ENCODE measurements around the gene PITPNC1. TPM values are rescaled to one million over a fixed set of nuclear protein-coding genes. Genes with fewer than 3 reads are reported as not detected.
"Not testable (repeated sequence)": the region's sequence is repeated elsewhere in the genome, so short reads cannot be mapped to it uniquely, and the experiment has no call there.

Gene PITPNC1
- polyA plus RNA-seq, 1 donor from 2014 or later = 18.8 TPM

DNA sequence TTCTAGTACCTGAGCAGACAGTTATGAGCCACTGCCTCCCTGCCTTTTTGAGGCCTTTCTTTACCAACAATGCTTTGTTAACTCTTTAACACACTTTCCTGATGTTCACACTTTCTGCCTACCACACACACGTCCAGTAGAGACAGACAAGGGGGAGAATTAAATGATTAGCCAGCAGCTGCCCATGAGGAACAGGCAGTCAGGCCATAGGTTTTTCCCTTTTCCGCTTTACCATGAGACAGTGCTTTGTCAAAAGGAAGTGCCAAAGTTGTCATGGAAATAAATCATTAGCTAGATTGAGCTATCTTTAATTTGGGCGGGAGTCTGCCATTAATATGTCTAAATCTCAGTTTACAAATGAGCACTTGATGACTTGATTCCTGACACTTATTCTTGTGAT is 102.1 kb downstream of the PITPNC1 start:
- TF ChIP-seq SMC3 (conservative IDR thresholded peaks at IDR 0.05; ENCODE audit: poor library complexity) (no peak), EP300 (conservative IDR thresholded peaks at IDR 0.05; ENCODE audit: poor library complexity, severe bottlenecking) (no peak), MXI1 (conservative IDR thresholded peaks at IDR 0.05; ENCODE audit: poor library complexity, severe bottlenecking) (no peak), RAD21 (conservative IDR thresholded peaks at IDR 0.05) (no peak), TAF1 (IDR thresholded peaks at IDR 0.05; ENCODE audit: low read depth) (no peak), EZH2 (IDR thresholded peaks at IDR 0.05; ENCODE audit: borderline replicate concordance, insufficient read depth, low read length, poor library complexity, severe bottlenecking) (no peak), POLR2AphosphoS5 (IDR thresholded peaks at IDR 0.05) (no peak)
- TF ChIP-seq, protein P1, sequence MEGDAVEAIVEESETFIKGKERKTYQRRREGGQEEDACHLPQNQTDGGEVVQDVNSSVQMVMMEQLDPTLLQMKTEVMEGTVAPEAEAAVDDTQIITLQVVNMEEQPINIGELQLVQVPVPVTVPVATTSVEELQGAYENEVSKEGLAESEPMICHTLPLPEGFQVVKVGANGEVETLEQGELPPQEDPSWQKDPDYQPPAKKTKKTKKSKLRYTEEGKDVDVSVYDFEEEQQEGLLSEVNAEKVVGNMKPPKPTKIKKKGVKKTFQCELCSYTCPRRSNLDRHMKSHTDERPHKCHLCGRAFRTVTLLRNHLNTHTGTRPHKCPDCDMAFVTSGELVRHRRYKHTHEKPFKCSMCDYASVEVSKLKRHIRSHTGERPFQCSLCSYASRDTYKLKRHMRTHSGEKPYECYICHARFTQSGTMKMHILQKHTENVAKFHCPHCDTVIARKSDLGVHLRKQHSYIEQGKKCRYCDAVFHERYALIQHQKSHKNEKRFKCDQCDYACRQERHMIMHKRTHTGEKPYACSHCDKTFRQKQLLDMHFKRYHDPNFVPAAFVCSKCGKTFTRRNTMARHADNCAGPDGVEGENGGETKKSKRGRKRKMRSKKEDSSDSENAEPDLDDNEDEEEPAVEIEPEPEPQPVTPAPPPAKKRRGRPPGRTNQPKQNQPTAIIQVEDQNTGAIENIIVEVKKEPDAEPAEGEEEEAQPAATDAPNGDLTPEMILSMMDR (IDR thresholded peaks at IDR 0.05; ENCODE audit: poor library complexity, severe bottlenecking) = no peak
- TF ChIP-seq, protein P2, sequence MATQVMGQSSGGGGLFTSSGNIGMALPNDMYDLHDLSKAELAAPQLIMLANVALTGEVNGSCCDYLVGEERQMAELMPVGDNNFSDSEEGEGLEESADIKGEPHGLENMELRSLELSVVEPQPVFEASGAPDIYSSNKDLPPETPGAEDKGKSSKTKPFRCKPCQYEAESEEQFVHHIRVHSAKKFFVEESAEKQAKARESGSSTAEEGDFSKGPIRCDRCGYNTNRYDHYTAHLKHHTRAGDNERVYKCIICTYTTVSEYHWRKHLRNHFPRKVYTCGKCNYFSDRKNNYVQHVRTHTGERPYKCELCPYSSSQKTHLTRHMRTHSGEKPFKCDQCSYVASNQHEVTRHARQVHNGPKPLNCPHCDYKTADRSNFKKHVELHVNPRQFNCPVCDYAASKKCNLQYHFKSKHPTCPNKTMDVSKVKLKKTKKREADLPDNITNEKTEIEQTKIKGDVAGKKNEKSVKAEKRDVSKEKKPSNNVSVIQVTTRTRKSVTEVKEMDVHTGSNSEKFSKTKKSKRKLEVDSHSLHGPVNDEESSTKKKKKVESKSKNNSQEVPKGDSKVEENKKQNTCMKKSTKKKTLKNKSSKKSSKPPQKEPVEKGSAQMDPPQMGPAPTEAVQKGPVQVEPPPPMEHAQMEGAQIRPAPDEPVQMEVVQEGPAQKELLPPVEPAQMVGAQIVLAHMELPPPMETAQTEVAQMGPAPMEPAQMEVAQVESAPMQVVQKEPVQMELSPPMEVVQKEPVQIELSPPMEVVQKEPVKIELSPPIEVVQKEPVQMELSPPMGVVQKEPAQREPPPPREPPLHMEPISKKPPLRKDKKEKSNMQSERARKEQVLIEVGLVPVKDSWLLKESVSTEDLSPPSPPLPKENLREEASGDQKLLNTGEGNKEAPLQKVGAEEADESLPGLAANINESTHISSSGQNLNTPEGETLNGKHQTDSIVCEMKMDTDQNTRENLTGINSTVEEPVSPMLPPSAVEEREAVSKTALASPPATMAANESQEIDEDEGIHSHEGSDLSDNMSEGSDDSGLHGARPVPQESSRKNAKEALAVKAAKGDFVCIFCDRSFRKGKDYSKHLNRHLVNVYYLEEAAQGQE (IDR thresholded peaks at IDR 0.05; ENCODE audit: borderline replicate concordance) = no peak
- H4K20me1 ChIP-seq (ENCODE audit: insufficient read depth) = no peaks in the 10 kb centered on the region
- no peaks in the 10 kb centered on the region for H3K27me3 ChIP-seq (ENCODE audit: insufficient read depth, low read depth, low read length)
- H3K4me3 ChIP-seq (ENCODE audit: low read length) = no peak overlapping the region
- H3K27ac ChIP-seq (ENCODE audit: low read length) = peak overlapping the region; percentile 21
- no peaks in the 10 kb centered on the region for H3K36me3 ChIP-seq (ENCODE audit: insufficient read depth, low read length)
- peak overlapping the region; percentile 20 for H3K9ac ChIP-seq (ENCODE audit: low read length)
- H3K79me2 ChIP-seq (replicated peaks; ENCODE audit: insufficient read depth, low read length) = no peaks in the 10 kb centered on the region
- no peak overlapping the region for H3K4me2 ChIP-seq (ENCODE audit: low read length)
- no peaks in the 10 kb centered on the region for H3K9me3 ChIP-seq (ENCODE audit: low read length)
- H3K9me2 ChIP-seq (ENCODE audit: insufficient read depth, low read length) = no peaks in the 10 kb centered on the region
- H3F3A ChIP-seq (ENCODE audit: insufficient read depth, low read length, poor library complexity, severe bottlenecking) = peaks cover 4% of the 10 kb centered on the region
- no peak overlapping the region for H2AFZ ChIP-seq (ENCODE audit: low read depth, low read length)

DNA sequence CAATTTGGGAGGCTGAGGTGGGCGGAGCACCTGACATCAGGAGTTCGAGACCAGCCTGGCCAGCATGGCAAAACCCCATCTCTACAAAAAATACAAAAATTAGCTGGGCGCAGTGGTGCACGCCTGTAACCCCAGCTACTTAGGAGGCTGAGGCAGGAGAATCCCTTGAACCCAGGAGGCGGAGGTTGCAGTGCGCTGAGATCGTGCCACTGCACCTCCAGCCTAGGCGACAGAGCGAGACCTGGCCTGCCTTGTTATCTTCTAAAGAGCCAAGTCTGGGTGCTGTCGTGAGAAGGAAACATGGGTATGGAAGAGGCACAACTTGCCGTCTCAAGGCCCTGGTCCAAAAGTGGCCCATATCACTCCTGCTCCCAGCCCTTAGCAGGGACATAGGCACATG is 103.9 kb downstream of the PITPNC1 start:
- H4K20me1 ChIP-seq (ENCODE audit: insufficient read depth); H3K27ac ChIP-seq (ENCODE audit: low read length); H3K4me2 ChIP-seq (ENCODE audit: low read length); H3K79me2 ChIP-seq (replicated peaks; ENCODE audit: insufficient read depth, low read length); H3F3A ChIP-seq (ENCODE audit: insufficient read depth, low read length, poor library complexity, severe bottlenecking); H3K27me3 ChIP-seq (ENCODE audit: insufficient read depth, low read depth, low read length); H3K36me3 ChIP-seq (ENCODE audit: insufficient read depth, low read length); H2AFZ ChIP-seq (ENCODE audit: low read depth, low read length); H3K4me3 ChIP-seq (ENCODE audit: low read length); H3K9ac ChIP-seq (ENCODE audit: low read length); H3K9me2 ChIP-seq (ENCODE audit: insufficient read depth, low read length); H3K9me3 ChIP-seq (ENCODE audit: low read length): not testable (repeated sequence)

DNA sequence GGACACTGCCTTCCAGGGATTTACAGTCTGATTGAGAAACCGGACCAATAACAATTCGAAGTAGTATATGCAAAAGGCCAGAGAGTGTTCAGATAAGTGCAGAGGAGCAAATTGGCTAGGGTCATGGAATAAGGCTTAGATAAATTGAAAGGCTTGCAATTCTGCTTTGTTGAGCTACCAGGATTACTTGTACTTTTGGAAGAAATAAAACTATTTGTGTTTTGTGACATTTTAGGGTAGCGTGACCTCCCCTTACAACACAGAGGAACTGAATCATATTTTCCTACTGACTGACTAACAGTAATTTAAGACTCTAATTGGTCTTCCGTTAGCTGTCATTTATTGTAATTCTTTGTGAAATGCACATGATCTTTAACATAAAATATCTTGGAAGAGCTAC is 104.7 kb downstream of the PITPNC1 start:
- no peak overlapping the region for H3K4me2 ChIP-seq (ENCODE audit: low read length)
- H2AFZ ChIP-seq (ENCODE audit: low read depth, low read length) = no peak overlapping the region
- H3K9me2 ChIP-seq (ENCODE audit: insufficient read depth, low read length) = no peaks in the 10 kb centered on the region
- no peak overlapping the region for H3K9ac ChIP-seq (ENCODE audit: low read length)
- no peaks in the 10 kb centered on the region for H3K27me3 ChIP-seq (ENCODE audit: insufficient read depth, low read depth, low read length)
- H3F3A ChIP-seq (ENCODE audit: insufficient read depth, low read length, poor library complexity, severe bottlenecking) = peaks cover 4% of the 10 kb centered on the region
- H3K79me2 ChIP-seq (replicated peaks; ENCODE audit: insufficient read depth, low read length) = no peaks in the 10 kb centered on the region
- H4K20me1 ChIP-seq (ENCODE audit: insufficient read depth) = no peaks in the 10 kb centered on the region
- no peaks in the 10 kb centered on the region for H3K36me3 ChIP-seq (ENCODE audit: insufficient read depth, low read length)
- TF ChIP-seq, protein P1 (IDR thresholded peaks at IDR 0.05; ENCODE audit: poor library complexity, severe bottlenecking) = no peak
- TF ChIP-seq RAD21 (conservative IDR thresholded peaks at IDR 0.05) (no peak), EZH2 (IDR thresholded peaks at IDR 0.05; ENCODE audit: borderline replicate concordance, insufficient read depth, low read length, poor library complexity, severe bottlenecking) (no peak), TAF1 (IDR thresholded peaks at IDR 0.05; ENCODE audit: low read depth) (no peak), SMC3 (conservative IDR thresholded peaks at IDR 0.05; ENCODE audit: poor library complexity) (no peak), EP300 (conservative IDR thresholded peaks at IDR 0.05; ENCODE audit: poor library complexity, severe bottlenecking) (no peak), MXI1 (conservative IDR thresholded peaks at IDR 0.05; ENCODE audit: poor library complexity, severe bottlenecking) (no peak), POLR2AphosphoS5 (IDR thresholded peaks at IDR 0.05) (no peak)
- H3K27ac ChIP-seq (ENCODE audit: low read length) = no peak overlapping the region
- H3K9me3 ChIP-seq (ENCODE audit: low read length) = no peaks in the 10 kb centered on the region
- no peak overlapping the region for H3K4me3 ChIP-seq (ENCODE audit: low read length)

Data from neural cell (in vitro differentiated cells).